Posterior cingulate gyrus (tissue), 11 donors: ENCODE results near the gene DCUN1D4.
A peak's percentile ranks its signal among the peaks of the same experiment; 100 is the strongest.

Source experiments
- DNase-seq, 10 donors: peaks; one replicate each; pipeline versions ENCODE4 v3.0.0 to v3.0.0-alpha.2; 2020 to 2021; ENCODE audit warnings: mixed read lengths in 3 of 10
- intact Hi-C: fragments of 100-400 bp; cut with DNase I; formaldehyde crosslinking; loops from one replicate; pipeline ENCODE4 v1.15.1; 2023

Gene DCUN1D4

GRCh38 chr4:51851937-51852290 is 9.0 kb downstream of the DCUN1D4 start:
- intact Hi-C loops: no loop called here
- no peak for DNase-seq

GRCh38 chr4:51853027-51853682 is 10.2 kb downstream of the DCUN1D4 start:
- intact Hi-C loops: no loop called here
- DNase-seq: peak in 1 of 10 donors; percentile 77

GRCh38 chr4:51855270-51855669 is 12.3 kb downstream of the DCUN1D4 start:
- DNase-seq: no peak
- intact Hi-C loops: no loop called here

- intact Hi-C loops: no loop called here
- DNase-seq: no peak
Observed at GRCh38 chr4:51855751-51856150, 12.8 kb downstream of the DCUN1D4 start.

- intact Hi-C loops: no loop called here
- DNase-seq: no peak
Observed at GRCh38 chr4:51858605-51859202, 15.8 kb downstream of the DCUN1D4 start.

DNA sequence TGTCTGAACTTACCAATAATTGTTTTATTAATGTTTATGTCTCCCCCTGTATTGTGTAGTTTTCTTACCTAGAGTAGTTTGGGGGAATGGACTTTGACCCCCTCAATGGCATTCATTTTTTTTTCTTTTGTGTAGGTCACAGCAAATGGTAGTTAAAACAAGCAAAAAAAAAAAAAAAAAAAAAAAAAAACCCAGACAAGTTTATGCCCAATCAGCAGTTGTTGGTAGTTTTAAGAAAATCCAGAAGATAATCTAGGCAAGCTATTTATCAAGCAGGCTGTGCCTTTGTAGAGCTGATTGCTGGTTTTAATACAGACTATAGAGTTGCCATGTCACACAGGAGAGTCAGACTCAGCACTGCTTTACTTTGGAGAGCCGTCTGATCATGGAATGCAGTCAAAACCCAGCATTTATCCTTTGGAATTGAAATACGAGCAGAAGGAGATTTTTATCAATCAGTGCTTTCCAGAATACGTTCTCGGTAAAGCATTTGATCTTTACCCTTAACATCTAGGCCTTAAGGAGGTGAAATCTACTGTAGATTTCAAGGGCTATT is 16.6 kb downstream of the DCUN1D4 start:
- no peak for DNase-seq
- intact Hi-C loops: no loop called here

GRCh38 chr4:51862199-51862598 is 19.2 kb downstream of the DCUN1D4 start:
- intact Hi-C loops: no loop called here
- DNase-seq: no peak

DNA sequence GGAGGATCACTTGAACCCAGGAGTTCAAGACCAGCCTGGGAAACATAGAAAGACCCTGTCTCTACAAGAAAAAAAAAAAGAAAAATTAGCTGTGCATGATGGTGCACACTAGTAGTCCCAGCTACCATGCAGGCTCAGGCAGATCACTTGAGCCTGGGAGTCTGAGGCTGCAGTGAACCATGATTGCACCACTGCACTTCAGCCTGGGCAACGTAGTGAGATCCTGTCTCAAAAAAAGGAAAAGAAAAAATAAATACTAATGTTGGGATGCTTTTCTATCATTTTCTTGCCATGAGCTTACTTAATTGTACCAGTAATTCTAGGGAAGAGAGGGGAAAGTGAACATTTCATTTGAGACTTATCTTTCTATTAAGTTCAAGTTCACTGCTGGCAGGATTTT is 19.8 kb downstream of the DCUN1D4 start:
- intact Hi-C loops: no loop called here

DNA sequence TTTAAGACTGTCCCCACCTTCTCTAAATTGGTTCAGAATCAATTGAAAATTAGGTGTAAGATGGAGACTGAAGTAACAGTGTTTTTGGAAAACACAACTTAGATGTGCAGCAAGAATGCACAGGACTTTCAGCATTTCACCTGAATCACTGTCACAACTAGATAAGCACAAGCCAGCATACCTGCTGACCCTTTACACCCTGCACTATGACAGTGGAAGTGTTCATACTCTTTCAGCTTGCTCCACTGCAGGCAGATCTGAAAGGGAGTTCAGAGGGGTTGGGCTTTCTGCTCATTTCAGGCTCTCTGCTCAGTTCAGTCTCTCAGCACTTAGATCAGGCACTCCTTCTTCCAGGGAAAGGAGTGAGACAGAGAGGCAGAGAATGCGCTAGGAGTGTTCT is 22.8 kb downstream of the DCUN1D4 start:
- intact Hi-C loops: no loop called here
- no peak for DNase-seq

More for the DNA sequence above, 19.8 kb downstream of the DCUN1D4 start:
- no peak for DNase-seq

GRCh38 chr4:51866835-51867234 is 23.9 kb downstream of the DCUN1D4 start:
- DNase-seq: peak in 8 of 10 donors; percentile 49 to 93 (median 61)

GRCh38 chr4:51867689-51868448 is 24.9 kb downstream of the DCUN1D4 start:
- DNase-seq: peak in 3 of 10 donors; percentile 53 to 71 (median 69)
- intact Hi-C loops: no loop called here

More at GRCh38 chr4:51866835-51867234, 23.9 kb downstream of the DCUN1D4 start:
- intact Hi-C loops: no loop called here

DNA sequence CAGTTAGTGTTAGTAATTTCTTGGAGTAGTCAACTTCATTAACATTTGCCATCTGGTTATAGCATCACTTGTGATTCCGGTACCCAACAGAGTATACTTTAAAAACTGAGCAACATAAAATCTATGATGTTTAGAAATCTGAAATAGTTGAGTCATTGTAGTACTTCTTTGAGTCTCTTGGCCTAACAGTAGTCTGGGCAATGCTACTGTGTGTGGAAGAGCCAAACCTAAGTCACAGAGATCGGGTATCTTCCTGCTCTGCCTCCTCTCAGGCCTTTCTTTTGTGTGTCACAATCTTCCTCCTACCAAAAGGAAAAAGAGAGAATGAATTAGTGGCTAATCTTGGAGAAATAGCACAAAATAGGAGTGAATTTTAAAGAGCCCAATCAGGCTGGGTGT is 25.5 kb downstream of the DCUN1D4 start:
- intact Hi-C loops: no loop called here
- no peak for DNase-seq

- DNase-seq: no peak
- intact Hi-C loops: no loop called here
Observed at GRCh38 chr4:51870441-51871188, 27.7 kb downstream of the DCUN1D4 start.

GRCh38 chr4:51872283-51872997 is 29.5 kb downstream of the DCUN1D4 start:
- intact Hi-C loops: no loop called here
- DNase-seq: no peak

DNA sequence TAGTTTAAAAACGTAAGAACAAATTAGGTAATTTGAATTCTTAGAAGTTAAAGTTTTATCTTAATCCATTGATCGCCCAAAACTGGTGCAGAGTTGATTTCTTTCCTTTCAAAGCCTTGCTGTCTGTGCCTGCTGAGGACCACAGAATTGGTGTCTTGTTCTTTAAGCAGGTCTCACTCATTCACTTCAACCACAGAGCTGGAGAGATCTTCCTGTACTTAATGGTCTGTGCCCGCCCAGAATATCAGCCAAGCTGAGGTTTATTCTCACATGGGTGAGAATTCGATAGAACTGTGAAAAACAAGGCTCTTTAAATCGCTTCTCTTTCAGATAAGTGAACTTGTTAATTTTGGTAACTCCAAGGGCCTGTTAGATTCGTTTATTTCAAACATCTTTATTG is 31.6 kb downstream of the DCUN1D4 start:
- intact Hi-C loops: no loop called here
- DNase-seq: no peak

DNA sequence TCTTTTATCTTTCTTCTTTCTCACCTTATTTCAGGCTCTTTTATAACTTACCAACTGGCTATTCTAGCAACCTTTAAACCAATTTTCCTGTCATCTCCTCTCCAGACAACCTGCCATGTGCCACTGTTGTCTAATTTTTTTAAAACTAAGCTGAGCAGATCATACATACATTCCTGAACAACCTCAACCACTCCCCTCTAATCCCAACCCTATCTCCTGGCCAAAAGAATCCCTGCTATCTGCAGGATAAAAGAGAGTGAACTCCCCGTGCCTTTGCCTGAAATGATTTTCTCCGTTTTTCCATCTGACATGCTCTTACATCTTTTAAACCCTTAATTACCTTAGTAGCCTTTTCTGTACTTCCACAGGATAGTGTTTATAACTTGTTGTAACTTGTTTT is 35.5 kb downstream of the DCUN1D4 start:
- DNase-seq: no peak
- intact Hi-C loops: no loop called here

GRCh38 chr4:51880016-51880915 is 37.3 kb downstream of the DCUN1D4 start:
- intact Hi-C loops: no loop called here
- DNase-seq: no peak

- intact Hi-C loops: no loop called here
Observed at GRCh38 chr4:51884055-51884454, 41.1 kb downstream of the DCUN1D4 start.

DNA sequence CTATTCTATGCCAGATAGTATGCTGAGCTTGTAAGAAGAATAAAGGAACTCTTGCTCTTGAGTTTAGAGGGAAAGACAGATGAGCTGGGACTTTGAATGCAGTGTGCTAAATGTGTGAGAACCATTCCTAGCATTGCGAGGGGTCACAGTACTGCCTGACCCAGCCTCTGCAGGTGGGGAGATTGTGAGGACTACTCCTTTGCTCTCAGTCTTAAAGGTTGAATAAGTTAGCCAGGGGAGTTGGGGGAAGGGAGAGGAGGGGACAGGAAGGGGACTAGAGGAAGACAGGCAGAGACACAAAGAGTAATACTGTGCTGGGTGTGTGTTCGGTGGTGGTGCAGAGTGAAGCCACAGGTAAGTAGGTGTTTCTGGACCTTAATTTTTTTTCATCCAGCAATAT is 41.7 kb downstream of the DCUN1D4 start:
- intact Hi-C loops: no loop called here
- no peak for DNase-seq

More at GRCh38 chr4:51884055-51884454, 41.1 kb downstream of the DCUN1D4 start:
- no peak for DNase-seq
